Astrocyte (in vitro differentiated cells and primary cell): ENCODE results near the gene POLE.

ENCODE experiments used
- EZH2 ChIP-seq: IDR thresholded peaks from 2 replicates; pipeline ENCODE4 v1.6.1; 2012; ENCODE audit warnings: mild to moderate bottlenecking, low read length, inconsistent platforms; ENCODE audit not compliant: insufficient read depth
- TF ChIP-seq, protein P1 (sequence below): IDR thresholded peaks from 2 replicates; pipeline ENCODE4 v1.5.1; 2011; ENCODE audit warnings: low read depth, mild to moderate bottlenecking, inconsistent platforms, low read length, moderate library complexity; ENCODE audit not compliant: insufficient read depth

DNA sequence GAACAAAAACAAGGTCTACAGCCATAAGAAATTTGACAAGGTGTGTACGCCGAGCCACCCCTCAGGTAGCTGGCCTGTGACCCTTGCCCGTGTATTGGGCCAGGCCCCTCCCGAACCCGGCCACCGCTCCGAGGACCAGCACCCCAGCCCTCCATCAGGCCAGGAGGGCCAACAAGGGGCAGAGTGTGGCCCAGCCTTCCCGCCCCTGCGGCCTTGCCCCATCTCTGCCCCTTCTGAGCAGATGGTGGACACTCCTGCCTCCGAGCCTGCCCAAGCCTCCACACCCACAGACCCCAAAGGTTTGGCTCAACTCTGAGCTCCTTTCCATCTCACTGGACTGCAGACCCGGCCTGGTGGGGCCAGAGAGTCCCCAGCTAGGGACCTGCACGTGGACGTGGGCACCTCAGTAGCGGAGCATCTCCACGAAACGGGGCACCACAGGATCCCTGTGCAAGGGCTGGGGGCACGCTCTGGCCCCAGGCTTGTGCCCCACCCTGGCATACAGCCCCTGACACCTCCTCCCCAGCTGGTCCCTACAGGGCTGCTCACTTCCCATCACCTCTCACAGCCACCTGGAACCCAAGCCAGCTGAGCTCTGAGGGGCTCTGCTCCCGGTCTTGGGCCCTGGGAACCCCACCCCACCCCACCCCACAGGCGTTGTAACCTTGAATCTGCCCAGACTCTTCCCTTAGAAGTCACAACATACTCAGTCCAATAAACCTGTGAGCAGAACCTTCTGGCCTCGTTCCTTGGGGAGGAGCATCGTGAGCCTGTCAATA lies 65.3 kb downstream of the POLE start:
- TF ChIP-seq, protein P1, sequence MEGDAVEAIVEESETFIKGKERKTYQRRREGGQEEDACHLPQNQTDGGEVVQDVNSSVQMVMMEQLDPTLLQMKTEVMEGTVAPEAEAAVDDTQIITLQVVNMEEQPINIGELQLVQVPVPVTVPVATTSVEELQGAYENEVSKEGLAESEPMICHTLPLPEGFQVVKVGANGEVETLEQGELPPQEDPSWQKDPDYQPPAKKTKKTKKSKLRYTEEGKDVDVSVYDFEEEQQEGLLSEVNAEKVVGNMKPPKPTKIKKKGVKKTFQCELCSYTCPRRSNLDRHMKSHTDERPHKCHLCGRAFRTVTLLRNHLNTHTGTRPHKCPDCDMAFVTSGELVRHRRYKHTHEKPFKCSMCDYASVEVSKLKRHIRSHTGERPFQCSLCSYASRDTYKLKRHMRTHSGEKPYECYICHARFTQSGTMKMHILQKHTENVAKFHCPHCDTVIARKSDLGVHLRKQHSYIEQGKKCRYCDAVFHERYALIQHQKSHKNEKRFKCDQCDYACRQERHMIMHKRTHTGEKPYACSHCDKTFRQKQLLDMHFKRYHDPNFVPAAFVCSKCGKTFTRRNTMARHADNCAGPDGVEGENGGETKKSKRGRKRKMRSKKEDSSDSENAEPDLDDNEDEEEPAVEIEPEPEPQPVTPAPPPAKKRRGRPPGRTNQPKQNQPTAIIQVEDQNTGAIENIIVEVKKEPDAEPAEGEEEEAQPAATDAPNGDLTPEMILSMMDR, result no peak
- no peak for TF ChIP-seq EZH2
